Suprapubic skin (tissue), 4 donors: ENCODE results near the gene GFY.

Source experiments
- POLR2A ChIP-seq, 2 donors: fragments of 450-650 bp; IDR thresholded peaks; one replicate each; pipeline ENCODE4 v1.6.1; 2017; ENCODE audit warnings: antibody characterized with exemption in 2 of 2, mild to moderate bottlenecking in 2 of 2, moderate library complexity in 2 of 2
- POLR2AphosphoS5 ChIP-seq, 3 donors: sonication (generic); formaldehyde crosslinking; IDR thresholded peaks; one replicate each; pipeline ENCODE4 v1.6.1; 2017; ENCODE audit warnings: antibody characterized with exemption in 3 of 3
- TF ChIP-seq, protein P1 (sequence below), 2 donors: fragments of 200-600 bp in 1 of 2; fragments of 450-650 bp in 1 of 2; sonication (generic) in 1 of 2; IDR thresholded peaks; one replicate each; pipeline ENCODE4 v1.5.1; 2016 to 2019; ENCODE audit warnings: antibody characterized with exemption in 2 of 2, mild to moderate bottlenecking in 1 of 2, moderate library complexity in 1 of 2

DNA sequence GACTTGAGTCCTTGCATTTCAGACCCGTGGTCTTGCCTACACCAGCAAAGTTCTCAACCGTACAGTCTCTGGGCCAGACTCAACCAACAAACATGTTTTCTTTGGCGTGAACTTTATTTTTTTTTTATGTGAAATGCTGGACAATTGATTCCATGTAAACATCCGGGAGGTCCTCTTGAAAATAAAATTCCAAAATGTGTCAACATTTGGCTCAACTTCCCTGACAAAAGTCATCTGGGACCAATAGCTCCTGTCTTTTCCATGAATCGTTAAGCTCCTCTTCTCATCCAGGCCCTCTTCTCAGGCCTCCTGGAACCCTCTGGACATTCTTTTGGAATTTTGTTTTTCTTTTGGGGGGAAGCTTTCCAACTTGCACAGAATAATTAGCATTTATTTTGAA is 30.6 kb downstream of the GFY start:
- TF ChIP-seq, protein P1, sequence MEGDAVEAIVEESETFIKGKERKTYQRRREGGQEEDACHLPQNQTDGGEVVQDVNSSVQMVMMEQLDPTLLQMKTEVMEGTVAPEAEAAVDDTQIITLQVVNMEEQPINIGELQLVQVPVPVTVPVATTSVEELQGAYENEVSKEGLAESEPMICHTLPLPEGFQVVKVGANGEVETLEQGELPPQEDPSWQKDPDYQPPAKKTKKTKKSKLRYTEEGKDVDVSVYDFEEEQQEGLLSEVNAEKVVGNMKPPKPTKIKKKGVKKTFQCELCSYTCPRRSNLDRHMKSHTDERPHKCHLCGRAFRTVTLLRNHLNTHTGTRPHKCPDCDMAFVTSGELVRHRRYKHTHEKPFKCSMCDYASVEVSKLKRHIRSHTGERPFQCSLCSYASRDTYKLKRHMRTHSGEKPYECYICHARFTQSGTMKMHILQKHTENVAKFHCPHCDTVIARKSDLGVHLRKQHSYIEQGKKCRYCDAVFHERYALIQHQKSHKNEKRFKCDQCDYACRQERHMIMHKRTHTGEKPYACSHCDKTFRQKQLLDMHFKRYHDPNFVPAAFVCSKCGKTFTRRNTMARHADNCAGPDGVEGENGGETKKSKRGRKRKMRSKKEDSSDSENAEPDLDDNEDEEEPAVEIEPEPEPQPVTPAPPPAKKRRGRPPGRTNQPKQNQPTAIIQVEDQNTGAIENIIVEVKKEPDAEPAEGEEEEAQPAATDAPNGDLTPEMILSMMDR (IDR thresholded peaks at IDR 0.05) = no peak
- TF ChIP-seq POLR2A (IDR thresholded peaks at IDR 0.05) (no peak), POLR2AphosphoS5 (IDR thresholded peaks at IDR 0.05) (peak in 1 of 3 donors; percentile 54)
